SU-DHL-6 (cell line): Measurements from ENCODE around the gene ARMC3.
"Not testable (repeated sequence)": the region's sequence is repeated elsewhere in the genome, so short reads cannot be mapped to it uniquely, and the experiment has no call there.

ENCODE experiments used
- CTCF ChIP-seq: fragments of 200-600 bp; sonication (generic); IDR thresholded peaks from one replicate; pipeline ENCODE4 v1.5.1; 2017; ENCODE audit warnings: antibody characterized with exemption, mild to moderate bottlenecking, low read length, moderate library complexity; ENCODE audit not compliant: insufficient read depth, poor library complexity, severe bottlenecking
- EZH2phosphoT487 ChIP-seq: fragments of 200-600 bp; sonication (generic), shearing (Covaris generic); conservative IDR thresholded peaks from 2 replicates; pipeline ENCODE4 v1.6.1; 2018; ENCODE audit warnings: mild to moderate bottlenecking, antibody characterized with exemption, low read length, moderate library complexity, mixed read lengths

DNA sequence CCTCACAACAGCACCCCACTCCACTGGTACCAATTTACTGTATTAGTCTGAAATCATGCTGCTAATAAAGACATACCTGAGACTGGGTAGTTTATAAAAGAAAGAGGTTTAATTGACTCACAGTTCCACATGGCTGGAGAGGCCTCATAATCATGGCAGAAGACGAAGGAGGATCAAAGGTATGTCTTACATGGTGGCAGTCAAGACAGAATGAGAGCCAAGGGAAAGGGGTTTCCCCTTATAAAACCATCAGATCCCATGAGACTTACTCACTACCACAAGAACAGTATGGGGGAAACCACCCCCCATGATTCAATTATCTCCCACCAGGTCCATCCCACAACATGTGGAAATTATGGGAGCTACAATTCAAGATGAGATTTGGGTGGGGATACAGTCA is 18.2 kb upstream of the ARMC3 start:
- not testable (repeated sequence) for TF ChIP-seq CTCF, EZH2phosphoT487
